ENCODE results near the gene PSMD12. TPM values are rescaled to one million over a fixed set of nuclear protein-coding genes. Genes with fewer than 3 reads are reported as not detected.

Gene PSMD12
- total and polyA plus RNA-seq, 9 of the 15 experiments (the other 6 are each of a cell fraction or from before 2014, with no cell fraction given), result 36.6 to 150 (median 65.5) TPM

- TF ChIP-seq CTCF (IDR thresholded peaks at IDR 0.05 in 2 of 3, conservative IDR thresholded peaks at IDR 0.05 in 1 of 3; ENCODE audit: insufficient read depth in 2 of 3, low read depth in 1 of 3, low read length in 3 of 3) (peak; percentile 74 to 93 (median 84)), PHB2 (IDR thresholded peaks at IDR 0.05; ENCODE audit: low read depth) (peak; percentile 79), KAT7 (CRISPR knock-in tag; IDR thresholded peaks at IDR 0.05; ENCODE audit: borderline replicate concordance) (no peak), XRCC5 (IDR thresholded peaks at IDR 0.05; ENCODE audit: low read depth, low read length) (peak; percentile 64; the same call in 1 of the 2 replicates), HDAC3 (IDR thresholded peaks at IDR 0.05; ENCODE audit: borderline replicate concordance, partially characterized antibody) (peak; percentile 72), IRF1 (CRISPR knock-in tag; IDR thresholded peaks at IDR 0.05; ENCODE audit: borderline replicate concordance) (no peak), ILF3 (IDR thresholded peaks at IDR 0.05; ENCODE audit: borderline replicate concordance) (no peak), ZFP30 (CRISPR knock-in tag; IDR thresholded peaks at IDR 0.05; ENCODE audit: borderline replicate concordance) (no peak), MCM3 (IDR thresholded peaks at IDR 0.05) (no peak), MECOM (CRISPR knock-in tag; IDR thresholded peaks at IDR 0.05) (peak; percentile 71), CXXC5 (CRISPR knock-in tag; IDR thresholded peaks at IDR 0.05) (peak; percentile 65), NFATC3 (IDR thresholded peaks at IDR 0.05) (no peak), SOX6 (IDR thresholded peaks at IDR 0.05) (peak; percentile 99), ZNF174 (CRISPR knock-in tag; IDR thresholded peaks at IDR 0.05) (no peak), ZNF507 (tag; conservative IDR thresholded peaks at IDR 0.05) (no peak), DLX4 (CRISPR knock-in tag; IDR thresholded peaks at IDR 0.05) (no peak), ZSCAN32 (CRISPR knock-in tag; IDR thresholded peaks at IDR 0.05) (no peak), GATAD2A (IDR thresholded peaks at IDR 0.05) (peak; percentile 44; the same call in 1 of the 2 replicates), COPS2 (conservative IDR thresholded peaks at IDR 0.05) (no peak), NCOA4 (IDR thresholded peaks at IDR 0.05; ENCODE audit: partially characterized antibody) (no peak), HIVEP1 (CRISPR knock-in tag; IDR thresholded peaks at IDR 0.05) (no peak), SRF (CRISPR knock-in tag; IDR thresholded peaks at IDR 0.05) (no peak), KLF13 (tag; IDR thresholded peaks at IDR 0.05; ENCODE audit: borderline replicate concordance, low read depth) (no peak), HNRNPL (IDR thresholded peaks at IDR 0.05; ENCODE audit: low read depth, low read length) (no peak), NCOA2 (IDR thresholded peaks at IDR 0.05; ENCODE audit: partially characterized antibody in 2 of 2) (no peak), E2F3 (CRISPR knock-in tag; IDR thresholded peaks at IDR 0.05) (no peak)
These were observed 8.1 kb upstream of the PSMD12 start (continued) for GRCh38 chr17:67374329-67375053.

Data from K562 (cell line).